ENCODE measurements around the gene CPXM2. TPM values are rescaled to one million over a fixed set of nuclear protein-coding genes. Genes with fewer than 3 reads are reported as not detected.

The CPXM2 gene
- total RNA-seq, 2 donors from 2014 or later: 1.4 to 1.9 TPM

DNA sequence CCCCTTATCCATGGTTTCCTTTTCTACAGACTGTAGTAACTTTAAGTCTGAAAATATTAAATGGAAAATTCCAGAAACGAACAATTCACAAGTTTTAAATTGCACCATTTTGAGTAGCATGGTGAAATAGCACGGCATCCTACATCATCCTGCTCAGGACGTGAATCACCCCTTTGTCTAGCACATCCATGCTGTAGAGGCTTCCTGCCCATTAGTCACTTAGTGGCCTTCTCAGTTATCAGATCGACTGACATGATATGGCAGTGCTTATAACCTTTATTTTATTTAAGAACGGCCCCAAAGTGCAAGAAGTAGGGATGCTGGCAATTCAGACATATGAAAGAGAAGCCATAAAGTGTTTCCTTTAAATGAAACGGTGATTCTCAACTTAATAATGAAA lies 82.7 kb downstream of the CPXM2 start:
- H3K9me3 Mint-ChIP-seq: no peaks in the 10 kb centered on the region
- Histone ChIP-seq H3K9ac (ENCODE audit: extremely low read depth, low read length, poor library complexity, severe bottlenecking) (no peak overlapping the region), H3K4me1 (ENCODE audit: control insufficient read depth, insufficient read depth, low read length) (no peaks in the 10 kb centered on the region), H3K9me3 (ENCODE audit: control insufficient read depth, low read length) (no peaks in the 10 kb centered on the region), H3K36me3 (ENCODE audit: control insufficient read depth, insufficient read depth, low read length) (no peaks in the 10 kb centered on the region), H3K27ac (ENCODE audit: low read depth, low read length) (no peak overlapping the region), H3K27me3 (ENCODE audit: control insufficient read depth, insufficient read depth, low read length, poor library complexity, severe bottlenecking) (no peaks in the 10 kb centered on the region), H3K4me3 (ENCODE audit: low read length) (no peak overlapping the region)
- H3K27ac Mint-ChIP-seq: no peak overlapping the region
- no peaks in the 10 kb centered on the region for H3K36me3 Mint-ChIP-seq (ENCODE audit: low read depth)
- TF ChIP-seq, protein P1, sequence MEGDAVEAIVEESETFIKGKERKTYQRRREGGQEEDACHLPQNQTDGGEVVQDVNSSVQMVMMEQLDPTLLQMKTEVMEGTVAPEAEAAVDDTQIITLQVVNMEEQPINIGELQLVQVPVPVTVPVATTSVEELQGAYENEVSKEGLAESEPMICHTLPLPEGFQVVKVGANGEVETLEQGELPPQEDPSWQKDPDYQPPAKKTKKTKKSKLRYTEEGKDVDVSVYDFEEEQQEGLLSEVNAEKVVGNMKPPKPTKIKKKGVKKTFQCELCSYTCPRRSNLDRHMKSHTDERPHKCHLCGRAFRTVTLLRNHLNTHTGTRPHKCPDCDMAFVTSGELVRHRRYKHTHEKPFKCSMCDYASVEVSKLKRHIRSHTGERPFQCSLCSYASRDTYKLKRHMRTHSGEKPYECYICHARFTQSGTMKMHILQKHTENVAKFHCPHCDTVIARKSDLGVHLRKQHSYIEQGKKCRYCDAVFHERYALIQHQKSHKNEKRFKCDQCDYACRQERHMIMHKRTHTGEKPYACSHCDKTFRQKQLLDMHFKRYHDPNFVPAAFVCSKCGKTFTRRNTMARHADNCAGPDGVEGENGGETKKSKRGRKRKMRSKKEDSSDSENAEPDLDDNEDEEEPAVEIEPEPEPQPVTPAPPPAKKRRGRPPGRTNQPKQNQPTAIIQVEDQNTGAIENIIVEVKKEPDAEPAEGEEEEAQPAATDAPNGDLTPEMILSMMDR (conservative IDR thresholded peaks at IDR 0.05): no peak
- 90 to 93% methylated on average over 6 of the region's 6 CpGs for WGBS, 2 experiments (ENCODE audit: insufficient coverage in 1 of 2, insufficient read length in 1 of 2)
- H3K27me3 Mint-ChIP-seq (ENCODE audit: insufficient read depth): no peaks in the 10 kb centered on the region
- H3K4me1 Mint-ChIP-seq: no peaks in the 10 kb centered on the region
- DNase-seq: no peak
- no peak overlapping the region for H3K4me3 Mint-ChIP-seq

DNA sequence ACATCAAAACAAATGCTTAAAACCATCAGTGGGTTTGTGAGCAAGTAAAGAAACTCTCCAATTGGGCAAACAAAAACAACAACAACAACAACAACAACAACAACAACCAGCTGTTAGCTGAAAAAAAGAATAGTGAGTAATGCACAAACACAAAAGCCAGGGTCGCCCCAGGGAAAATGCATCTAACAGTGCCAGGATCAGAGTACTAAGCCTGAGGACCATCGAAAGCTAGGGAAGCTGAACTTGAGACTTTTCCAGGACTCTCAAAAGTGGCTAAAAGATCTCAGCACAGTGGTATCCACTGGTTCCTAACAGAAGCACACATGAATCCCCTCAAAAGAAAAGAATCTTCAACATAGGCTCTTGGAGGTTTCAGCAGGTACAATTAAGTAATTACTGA lies 83.3 kb downstream of the CPXM2 start:
- no peak overlapping the region for H3K27ac Mint-ChIP-seq
- no peak overlapping the region for H3K27ac ChIP-seq (ENCODE audit: low read depth, low read length)

DNA sequence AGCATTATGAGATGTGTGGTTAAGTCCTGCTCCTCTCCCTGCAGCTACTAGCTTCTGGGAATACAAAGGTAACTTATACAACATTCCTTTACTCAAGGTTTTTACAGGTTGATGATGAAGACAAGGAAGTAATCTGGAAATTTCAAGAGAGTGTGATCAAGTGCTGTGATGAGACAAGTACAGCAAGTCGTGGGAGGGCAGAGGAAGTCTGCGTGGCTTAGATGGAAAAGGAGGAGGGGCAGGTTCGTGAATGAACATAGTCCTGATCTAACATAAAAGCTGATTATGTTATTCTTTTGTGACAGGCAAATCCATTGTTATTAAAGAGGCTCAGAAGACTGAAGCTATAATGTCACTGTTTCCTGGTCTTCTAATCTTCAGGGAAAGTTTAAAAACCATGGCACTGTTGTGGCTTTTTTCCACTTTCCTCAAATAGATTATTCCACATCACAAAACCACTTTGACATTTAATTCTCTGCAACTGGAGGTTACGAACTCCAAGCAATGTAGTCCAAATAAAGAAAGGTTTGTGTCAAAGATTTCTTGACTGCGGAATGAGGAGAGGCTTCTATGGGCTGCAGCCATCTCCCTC lies 84.1 kb downstream of the CPXM2 start:
- Histone ChIP-seq H3K4me1 (ENCODE audit: control insufficient read depth, insufficient read depth, low read length) (no peaks in the 10 kb centered on the region), H3K9ac (ENCODE audit: extremely low read depth, low read length, poor library complexity, severe bottlenecking) (no peak overlapping the region), H3K27ac (ENCODE audit: low read depth, low read length) (no peak overlapping the region), H3K9me3 (ENCODE audit: control insufficient read depth, low read length) (no peaks in the 10 kb centered on the region), H3K36me3 (ENCODE audit: control insufficient read depth, insufficient read depth, low read length) (no peaks in the 10 kb centered on the region), H3K27me3 (ENCODE audit: control insufficient read depth, insufficient read depth, low read length, poor library complexity, severe bottlenecking) (no peaks in the 10 kb centered on the region), H3K4me3 (ENCODE audit: low read length) (no peak overlapping the region)
- H3K27ac Mint-ChIP-seq: no peak overlapping the region
- no peaks in the 10 kb centered on the region for H3K36me3 Mint-ChIP-seq (ENCODE audit: low read depth)
- no peaks in the 10 kb centered on the region for H3K4me1 Mint-ChIP-seq
- DNase-seq: no peak
- TF ChIP-seq, protein P1 (conservative IDR thresholded peaks at IDR 0.05): no peak
- H3K27me3 Mint-ChIP-seq (ENCODE audit: insufficient read depth): no peaks in the 10 kb centered on the region
- no peaks in the 10 kb centered on the region for H3K9me3 Mint-ChIP-seq
- no peak overlapping the region for H3K4me3 Mint-ChIP-seq
- WGBS, 2 experiments (ENCODE audit: insufficient coverage in 1 of 2, insufficient read length in 1 of 2): 79 to 88% methylated on average over 4 to 5 of the region's 5 CpGs

More for the DNA sequence above, 83.3 kb downstream of the CPXM2 start:
- H3K4me3 ChIP-seq (ENCODE audit: low read length): no peak overlapping the region
- no peaks in the 10 kb centered on the region for H3K4me1 Mint-ChIP-seq
- no peaks in the 10 kb centered on the region for H3K27me3 Mint-ChIP-seq (ENCODE audit: insufficient read depth)
- H3K9ac ChIP-seq (ENCODE audit: extremely low read depth, low read length, poor library complexity, severe bottlenecking): no peak overlapping the region
- no peak overlapping the region for H3K4me3 Mint-ChIP-seq
- DNase-seq: no peak
- TF ChIP-seq, protein P1 (conservative IDR thresholded peaks at IDR 0.05): no peak
- no peaks in the 10 kb centered on the region for H3K36me3 ChIP-seq (ENCODE audit: control insufficient read depth, insufficient read depth, low read length)
- 80 to 100% methylated on average over 2 of the region's 2 CpGs for WGBS, 2 experiments (ENCODE audit: insufficient coverage in 1 of 2, insufficient read length in 1 of 2)
- H3K36me3 Mint-ChIP-seq (ENCODE audit: low read depth): no peaks in the 10 kb centered on the region
- H3K4me1 ChIP-seq (ENCODE audit: control insufficient read depth, insufficient read depth, low read length): no peaks in the 10 kb centered on the region
- no peaks in the 10 kb centered on the region for H3K9me3 Mint-ChIP-seq
- no peaks in the 10 kb centered on the region for H3K27me3 ChIP-seq (ENCODE audit: control insufficient read depth, insufficient read depth, low read length, poor library complexity, severe bottlenecking)
- H3K9me3 ChIP-seq (ENCODE audit: control insufficient read depth, low read length): no peaks in the 10 kb centered on the region

Measured in endodermal cell (in vitro differentiated cells).